GM23248 (cell line): ENCODE results near the gene SMIM45.

Experiments used
- EZH2 ChIP-seq: fragments of 200-600 bp; sonication (generic); IDR thresholded peaks from 2 replicates; pipeline ENCODE4 v1.6.1; 2018; ENCODE audit warnings: antibody characterized with exemption, mild to moderate bottlenecking; ENCODE audit not compliant: insufficient read depth, poor library complexity, severe bottlenecking
- EZH2phosphoT487 ChIP-seq: fragments of 200-600 bp; sonication (generic); IDR thresholded peaks from 2 replicates; pipeline ENCODE4 v1.6.1; 2018; ENCODE audit warnings: antibody characterized with exemption, moderate library complexity, mild to moderate bottlenecking, low read depth; ENCODE audit not compliant: insufficient read depth

- no peak for TF ChIP-seq EZH2
- no peak for TF ChIP-seq EZH2phosphoT487
Measured at GRCh38 chr22:41925783-41926460, 26.0 kb upstream of the SMIM45 start.
